ENCODE results near the gene PTF1A. TPM values are rescaled to one million over a fixed set of nuclear protein-coding genes. Genes with fewer than 3 reads are reported as not detected.

PTF1A gene
- total RNA-seq, 1 experiment from 2014 or later = not detected

GRCh38 chr10:23187155-23187554 lies 5.0 kb upstream of the PTF1A start:
- Histone ChIP-seq H3K27ac (ENCODE audit: low read length) (no peak overlapping the region), H3K36me3 (ENCODE audit: control insufficient read depth, insufficient read depth, low read length) (no peaks in the 10 kb centered on the region), H3K4me1 (ENCODE audit: control insufficient read depth, insufficient read depth, low read length) (no peaks in the 10 kb centered on the region), H3K9me3 (ENCODE audit: control insufficient read depth, insufficient read depth, low read depth, low read length) (no peaks in the 10 kb centered on the region), H3K4me3 (ENCODE audit: low read depth in 2 of 2, low read length in 2 of 2) (no peak overlapping the region), H3K27me3 (ENCODE audit: control insufficient read depth, insufficient read depth, low read length) (no peaks in the 10 kb centered on the region)
- in situ Hi-C loops (cut with HindIII; ENCODE audit: low pct_unique_long_range_greater_than_20kb, low sequenced_read_pairs) = no loop called here
- no peak for TF ChIP-seq REST (IDR thresholded peaks at IDR 0.05; ENCODE audit: insufficient read depth in 1 of 2, low read depth in 2 of 2, low read length in 1 of 2)
- BruUV-seq (replicated peaks) = no TSS peak
- ATAC-seq (no peak), DNase-seq (ENCODE audit: low read depth, low spot score) (no peak)
- ChIA-PET CTCF (interaction anchor here (0.8 kb wide), 1 partner anchor 30 kb away, joined by 4 read pairs; no protein-coding TSS in a partner anchor), POLR2A (no interaction called here)
- intact Hi-C loops (cut with micrococcal nuclease; ENCODE audit: unreplicated experiment) = no loop called here

GRCh38 chr10:23189024-23189423 lies 3.1 kb upstream of the PTF1A start:
- no peaks in the 10 kb centered on the region for H3K36me3 ChIP-seq (ENCODE audit: control insufficient read depth, insufficient read depth, low read length)
- in situ Hi-C loops (cut with HindIII; ENCODE audit: low pct_unique_long_range_greater_than_20kb, low sequenced_read_pairs) = no loop called here
- intact Hi-C loops (cut with micrococcal nuclease; ENCODE audit: unreplicated experiment) = no loop called here
- no peak overlapping the region for H3K27ac ChIP-seq (ENCODE audit: low read length)
- ChIA-PET POLR2A (interaction anchor here (0.6 kb wide), 1 partner anchor 23 kb away, joined by 3 read pairs; no protein-coding TSS in a partner anchor), CTCF (no interaction called here)
- H3K9me3 ChIP-seq (ENCODE audit: control insufficient read depth, insufficient read depth, low read depth, low read length) = no peaks in the 10 kb centered on the region
- ATAC-seq (no peak), DNase-seq (ENCODE audit: low read depth, low spot score) (no peak)
- no peak overlapping the region for H3K4me3 ChIP-seq (ENCODE audit: low read depth in 2 of 2, low read length in 2 of 2)
- no TSS peak for BruUV-seq (replicated peaks)
- no peaks in the 10 kb centered on the region for H3K4me1 ChIP-seq (ENCODE audit: control insufficient read depth, insufficient read depth, low read length)
- no peaks in the 10 kb centered on the region for H3K27me3 ChIP-seq (ENCODE audit: control insufficient read depth, insufficient read depth, low read length)
- TF ChIP-seq REST (IDR thresholded peaks at IDR 0.05; ENCODE audit: insufficient read depth in 1 of 2, low read depth in 2 of 2, low read length in 1 of 2) = no peak

- TF ChIP-seq REST (IDR thresholded peaks at IDR 0.05; ENCODE audit: insufficient read depth in 1 of 2, low read depth in 2 of 2, low read length in 1 of 2) = no peak
- TF ChIP-seq TCF7L2 (IDR thresholded peaks at IDR 0.05; ENCODE audit: low read depth, low read length) = no peak
- TF ChIP-seq POLR2AphosphoS5 (IDR thresholded peaks at IDR 0.05; ENCODE audit: low read depth, low read length) = no peak
- no peak for TF ChIP-seq SIN3A (IDR thresholded peaks at IDR 0.05; ENCODE audit: borderline replicate concordance, insufficient read depth, low read depth, low read length)
- no peak for TF ChIP-seq CTCF (IDR thresholded peaks at IDR 0.05)
- Histone ChIP-seq H3K36me3 (ENCODE audit: control insufficient read depth, insufficient read depth, low read length) (no peaks in the 10 kb centered on the region), H3K9me3 (ENCODE audit: control insufficient read depth, insufficient read depth, low read depth, low read length) (no peaks in the 10 kb centered on the region), H3K4me1 (ENCODE audit: control insufficient read depth, insufficient read depth, low read length) (no peaks in the 10 kb centered on the region), H3K27me3 (ENCODE audit: control insufficient read depth, insufficient read depth, low read length) (no peaks in the 10 kb centered on the region), H3K27ac (ENCODE audit: low read length) (no peak overlapping the region), H3K4me3 (ENCODE audit: low read depth in 2 of 2, low read length in 2 of 2) (no peak overlapping the region)
- intact Hi-C loops (cut with micrococcal nuclease; ENCODE audit: unreplicated experiment) = no loop called here
- DNase-seq (ENCODE audit: low read depth, low spot score) (no peak), ATAC-seq (no peak)
- BruUV-seq (replicated peaks) = no TSS peak
- POLR2A ChIA-PET = no interaction called here
- CTCF ChIA-PET = no interaction called here
- in situ Hi-C loops (cut with HindIII; ENCODE audit: low pct_unique_long_range_greater_than_20kb, low sequenced_read_pairs) = no loop called here
Observed at GRCh38 chr10:23190872-23191763, 994 bp upstream of the PTF1A start.
